ENCODE results near the gene SRD5A1. TPM values are rescaled to one million over a fixed set of nuclear protein-coding genes. Genes with fewer than 3 reads are reported as not detected.

SRD5A1 gene
- total and polyA plus RNA-seq, 2 of the 8 experiments (the other 6 are each of a cell fraction or from before 2014, with no cell fraction given), result 34.7 to 42.4 TPM

- Histone ChIP-seq H3K79me2 (ENCODE audit: control insufficient read depth in 1 of 2, insufficient read depth in 2 of 2, low read length in 2 of 2) (no peaks in the 10 kb centered on the region), H4K20me1 (replicated peaks in 1 of 2; ENCODE audit: control insufficient read depth in 1 of 2, insufficient read depth in 2 of 2, low read length in 2 of 2) (no peaks in the 10 kb centered on the region), H2BK20ac (ENCODE audit: low read length) (0 out of 2 replicates have a peak overlapping the region, but pooled peaks have one; percentile 21), H2BK15ac (ENCODE audit: low read length) (no peak overlapping the region), H3K23me2 (ENCODE audit: low read depth, low read length) (no peaks in the 10 kb centered on the region), H3K4me3 (ENCODE audit: extremely low read depth in 1 of 4, insufficient read depth in 2 of 4, low read depth in 3 of 4, low read length in 4 of 4) (no peak overlapping the region), H2AK5ac (ENCODE audit: low read depth, low read length) (no peak overlapping the region), H2BK120ac (replicated peaks; ENCODE audit: low read depth, low read length) (no peak overlapping the region), H3K27ac (ENCODE audit: low read depth, low read length) (no peak overlapping the region), H2AFZ (ENCODE audit: low read length) (no peak overlapping the region), H3K4ac (replicated peaks; ENCODE audit: insufficient read length, low read depth, low read length) (no peak overlapping the region), H2BK5ac (ENCODE audit: low read depth, low read length) (peak overlapping the region; percentile 32; the same call in 1 of the 2 replicates), H2BK12ac (ENCODE audit: low read depth, low read length) (0 out of 2 replicates have a peak overlapping the region, but pooled peaks have one; percentile 12), H3K14ac (ENCODE audit: insufficient read length) (no peak overlapping the region), H3K9ac (replicated peaks in 1 of 4; ENCODE audit: extremely low read depth in 1 of 4, low read depth in 3 of 4, low read length in 3 of 4) (no peak overlapping the region), H3K4me1 (replicated peaks in 1 of 4; ENCODE audit: control insufficient read depth in 3 of 4, insufficient read depth in 4 of 4, low read length in 3 of 4) (peaks cover 3 to 12% (median 6%) of the 10 kb centered on the region in 4 experiments; a peak in 6 of 7 replicates), H3K9me3 (ENCODE audit: insufficient read depth in 2 of 2, low read depth in 1 of 2, low read length in 1 of 2) (no peaks in the 10 kb centered on the region), H3K36me3 (ENCODE audit: control insufficient read depth in 2 of 4, insufficient read depth in 4 of 4, low read length in 3 of 4) (no peaks in the 10 kb centered on the region), H3K4me2 (ENCODE audit: insufficient read depth in 1 of 2, low read depth in 2 of 2, low read length in 2 of 2) (no peak overlapping the region), H4K8ac (ENCODE audit: extremely low read depth, insufficient read depth, low read length) (no peak overlapping the region), H3K79me1 (ENCODE audit: low read depth, low read length) (no peaks in the 10 kb centered on the region), H3K56ac (replicated peaks; ENCODE audit: insufficient read length, low read depth, low read length) (no peak overlapping the region), H3K23ac (ENCODE audit: insufficient read length) (no peak overlapping the region), H4K91ac (replicated peaks; ENCODE audit: insufficient read length, low read length) (no peak overlapping the region), H3K18ac (ENCODE audit: extremely low read depth, low read length) (no peak overlapping the region), H4K5ac (ENCODE audit: insufficient read length, low read depth, low read length) (no peak overlapping the region), H3K27me3 (replicated peaks in 1 of 4; ENCODE audit: control insufficient read depth in 3 of 4, extremely low read depth in 1 of 4, insufficient read depth in 3 of 4, low read length in 3 of 4) (no peaks in the 10 kb centered on the region)
- ChIA-PET CTCF (ENCODE audit: partially characterized antibody) (interaction anchor here (1.2 kb wide), 1 partner anchor 9 kb away, joined by 5 read pairs; no protein-coding TSS in a partner anchor), POLR2A (ENCODE audit: partially characterized antibody) (interaction anchor here (1.2 to 1.7 kb wide), 4 partner anchors 10 to 68 kb away, joined by 4 to 9 read pairs (median 6); partner anchors contain the start of genes NSUN2 and SRD5A1)
- WGBS, 2 experiments (ENCODE audit: extremely low coverage in 1 of 2, insufficient coverage in 1 of 2, insufficient read length in 1 of 2, insufficient replicate concordance in 2 of 2, low coverage in 1 of 2, low lambda C conversion rate in 2 of 2, missing lambda C conversion rate in 1 of 2), result 86% methylated on average over 12 of the region's 12 CpGs; no CpG with 5 or more reads in 1 of the 2 experiments
- DNase-seq (ENCODE audit: low read depth in 1 of 2, low spot score in 2 of 2), result no peak
- FAIRE-seq, result no peak
- TF ChIP-seq ASH2L (IDR thresholded peaks at IDR 0.05; ENCODE audit: low read length) (no peak), USF2 (IDR thresholded peaks at IDR 0.05; ENCODE audit: low read length) (no peak), KDM5A (IDR thresholded peaks at IDR 0.05; ENCODE audit: low read length) (no peak), ZNF274 (IDR thresholded peaks at IDR 0.05; ENCODE audit: borderline replicate concordance, extremely low read depth, low read length) (no peak), CHD1 (IDR thresholded peaks at IDR 0.05; ENCODE audit: low read depth, low read length) (no peak), HDAC6 (IDR thresholded peaks at IDR 0.05; ENCODE audit: low read depth, low read length) (no peak), RBBP5 (IDR thresholded peaks at IDR 0.05; ENCODE audit: borderline replicate concordance, low read depth, low read length) (no peak), TEAD4 (IDR thresholded peaks at IDR 0.05; ENCODE audit: low read depth, low read length) (no peak), RNF2 (IDR thresholded peaks at IDR 0.05; ENCODE audit: borderline replicate concordance, low read depth, low read length, missing control alignments, poor library complexity, severe bottlenecking) (no peak)
Measured at GRCh38 chr5:6700685-6701355, 67.6 kb downstream of the SRD5A1 start.

Measured in H1 (cell line).